WERI-Rb-1 (cell line): ENCODE results near the gene DAAM2.

Source experiments
- DNase-seq: peaks from one replicate; pipeline ENCODE4 v3.0.0-alpha.2; 2020
- H3K27ac ChIP-seq: fragments of 250-450 bp; sonication (Bioruptor Pico); 2 replicates; pipeline ENCODE4 v1.5.1; 2020; ENCODE audit warnings: mild to moderate bottlenecking, moderate library complexity
- H3K27me3 ChIP-seq: fragments of 250-450 bp; sonication (Bioruptor Pico); 2 replicates; pipeline ENCODE4 v1.5.1; 2021; ENCODE audit warnings: mild to moderate bottlenecking, low read depth, moderate library complexity; ENCODE audit not compliant: insufficient read depth, severe bottlenecking
- H3K36me3 ChIP-seq: fragments of 250-450 bp; sonication (Bioruptor Pico); 2 replicates; pipeline ENCODE4 v1.5.1; 2020; ENCODE audit warnings: mild to moderate bottlenecking, moderate library complexity
- H3K4me3 ChIP-seq: 2 replicates; pipeline ENCODE4 v1.5.1; 2011; ENCODE audit warnings: low read depth, mild to moderate bottlenecking, control low read depth, low read length
- H3K9me3 ChIP-seq: fragments of 250-450 bp; sonication (Bioruptor Pico); 2 replicates; pipeline ENCODE4 v1.5.1; 2021; ENCODE audit warnings: mild to moderate bottlenecking, moderate library complexity; ENCODE audit not compliant: severe bottlenecking
- CTCF ChIP-seq: IDR thresholded peaks from 2 replicates; pipeline ENCODE4 v1.5.1; 2011; ENCODE audit warnings: low read depth, mild to moderate bottlenecking, control low read depth, inconsistent platforms, low read length

DAAM2 gene

GRCh38 chr6:39777661-39778060, 14.5 kb upstream of the DAAM2 start:
- Histone ChIP-seq H3K9me3 (no peaks in the 10 kb centered on the region), H3K27me3 (no peaks in the 10 kb centered on the region), H3K36me3 (no peaks in the 10 kb centered on the region), H3K27ac (no peak overlapping the region), H3K4me3 (no peak overlapping the region)
- no peak for TF ChIP-seq CTCF
- DNase-seq: no peak

- no peak for TF ChIP-seq CTCF
- Histone ChIP-seq H3K36me3 (no peaks in the 10 kb centered on the region), H3K27ac (no peak overlapping the region), H3K27me3 (no peaks in the 10 kb centered on the region), H3K9me3 (no peaks in the 10 kb centered on the region), H3K4me3 (no peak overlapping the region)
- no peak for DNase-seq
Measured at GRCh38 chr6:39778581-39779255, 13.5 kb upstream of the DAAM2 start.

- no peak for TF ChIP-seq CTCF
- Histone ChIP-seq H3K27ac (no peak overlapping the region), H3K27me3 (no peaks in the 10 kb centered on the region), H3K4me3 (no peak overlapping the region), H3K36me3 (no peaks in the 10 kb centered on the region), H3K9me3 (no peaks in the 10 kb centered on the region)
- no peak for DNase-seq
Measured at GRCh38 chr6:39785281-39785680, 6.9 kb upstream of the DAAM2 start.

GRCh38 chr6:39786649-39787048, 5.5 kb upstream of the DAAM2 start:
- no peak for TF ChIP-seq CTCF
- Histone ChIP-seq H3K36me3 (no peaks in the 10 kb centered on the region), H3K9me3 (no peaks in the 10 kb centered on the region), H3K27me3 (no peaks in the 10 kb centered on the region), H3K4me3 (no peak overlapping the region), H3K27ac (no peak overlapping the region)
- DNase-seq: no peak

- H3K36me3 ChIP-seq: no peaks in the 10 kb centered on the region
- H3K27me3 ChIP-seq: no peaks in the 10 kb centered on the region
- no peak overlapping the region for H3K4me3 ChIP-seq
- TF ChIP-seq CTCF: no peak
- no peaks in the 10 kb centered on the region for H3K9me3 ChIP-seq
- no peak overlapping the region for H3K27ac ChIP-seq
- no peak for DNase-seq
Measured at GRCh38 chr6:39787322-39787721, 4.9 kb upstream of the DAAM2 start.

- H3K27ac ChIP-seq: no peak overlapping the region
- no peak overlapping the region for H3K4me3 ChIP-seq
- TF ChIP-seq CTCF: no peak
- no peak for DNase-seq
- no peaks in the 10 kb centered on the region for H3K27me3 ChIP-seq
- no peaks in the 10 kb centered on the region for H3K9me3 ChIP-seq
- no peaks in the 10 kb centered on the region for H3K36me3 ChIP-seq
Measured at GRCh38 chr6:39790772-39791171, 1.4 kb upstream of the DAAM2 start.
